ENCODE data around the gene SIGMAR1. TPM values are rescaled to one million over a fixed set of nuclear protein-coding genes. Genes with fewer than 3 reads are reported as not detected.
A peak's percentile ranks its signal among the peaks of the same experiment; 100 is the strongest.
"Not testable (repeated sequence)": the region's sequence is repeated elsewhere in the genome, so short reads cannot be mapped to it uniquely, and the experiment has no call there.

The SIGMAR1 gene
- total and polyA plus RNA-seq, 4 donors: 26.0 to 72.0 (median 63.3) TPM

GRCh38 chr9:34642679-34643078 lies 5.1 kb upstream of the SIGMAR1 start:
- Histone ChIP-seq H3K4me1 (ENCODE audit: control insufficient read depth in 5 of 5, insufficient read depth in 5 of 5, low read length in 5 of 5) (peaks cover 0 to 24% (median 9%) of the 10 kb centered on the region in 5 donors), H3K4me3 (no peak overlapping the region), H3K9ac (ENCODE audit: insufficient read depth in 1 of 2, low read length in 2 of 2) (no peak overlapping the region), H3K9me3 (ENCODE audit: control insufficient read depth in 4 of 4, insufficient read depth in 3 of 4, low read length in 3 of 4) (no peaks in the 10 kb centered on the region), H3K27ac (ENCODE audit: low read depth in 1 of 2, low read length in 1 of 2) (no peak overlapping the region), H3K36me3 (ENCODE audit: control insufficient read depth in 4 of 4, insufficient read depth in 4 of 4, low read length in 4 of 4) (no peaks in the 10 kb centered on the region), H3K27me3 (ENCODE audit: control insufficient read depth in 3 of 3, insufficient read depth in 3 of 3, low read length in 2 of 3) (no peaks in the 10 kb centered on the region)
- no peak for TF ChIP-seq CTCF (IDR thresholded peaks at IDR 0.05; ENCODE audit: control extremely low read depth, extremely low read depth)
- DNase-seq (no peak), ATAC-seq (ENCODE audit: insufficient read depth, low FRiP score) (no peak)
- WGBS, 2 donors: 94 to 98% methylated on average over 1 of the region's 1 CpG

GRCh38 chr9:34639322-34639721 lies 1.7 kb upstream of the SIGMAR1 start:
- DNase-seq; H3K9ac ChIP-seq (ENCODE audit: insufficient read depth in 1 of 2, low read length in 2 of 2); H3K27me3 ChIP-seq (ENCODE audit: control insufficient read depth in 3 of 3, insufficient read depth in 3 of 3, low read length in 2 of 3); H3K27ac ChIP-seq (ENCODE audit: low read depth in 1 of 2, low read length in 1 of 2); H3K4me3 ChIP-seq; H3K36me3 ChIP-seq (ENCODE audit: control insufficient read depth in 4 of 4, insufficient read depth in 4 of 4, low read length in 4 of 4); H3K9me3 ChIP-seq (ENCODE audit: control insufficient read depth in 4 of 4, insufficient read depth in 3 of 4, low read length in 3 of 4); ATAC-seq (ENCODE audit: insufficient read depth, low FRiP score): not testable (repeated sequence)
- WGBS, 2 donors: 85 to 93% methylated on average over 8 of the region's 8 CpGs
- H3K4me1 ChIP-seq (ENCODE audit: control insufficient read depth in 5 of 5, insufficient read depth in 5 of 5, low read length in 5 of 5): peaks cover 0 to 19% (median 7%) of the 10 kb centered on the region in 5 donors

- Histone ChIP-seq H3K36me3 (ENCODE audit: control insufficient read depth in 4 of 4, insufficient read depth in 4 of 4, low read length in 4 of 4) (peaks cover 0 to 8% (median 5%) of the 10 kb centered on the region in 4 donors), H3K9me3 (ENCODE audit: control insufficient read depth in 4 of 4, insufficient read depth in 3 of 4, low read length in 3 of 4) (no peaks in the 10 kb centered on the region), H3K9ac (ENCODE audit: insufficient read depth in 1 of 2, low read length in 2 of 2) (peak overlapping the region; percentile 28 to 90), H3K27ac (ENCODE audit: low read depth in 1 of 2, low read length in 1 of 2) (peak overlapping the region; percentile 78 to 91), H3K4me1 (ENCODE audit: control insufficient read depth in 5 of 5, insufficient read depth in 5 of 5, low read length in 5 of 5) (peaks cover 0 to 19% (median 7%) of the 10 kb centered on the region in 5 donors), H3K4me3 (peak overlapping the region; percentile 71), H3K27me3 (ENCODE audit: control insufficient read depth in 3 of 3, insufficient read depth in 3 of 3, low read length in 2 of 3) (no peaks in the 10 kb centered on the region)
- ATAC-seq (ENCODE audit: insufficient read depth, low FRiP score): no peak
- WGBS, 2 donors: 27 to 28% methylated on average over 7 of the region's 7 CpGs
- no peak for DNase-seq
- no peak for TF ChIP-seq CTCF (IDR thresholded peaks at IDR 0.05; ENCODE audit: control extremely low read depth, extremely low read depth)
These were observed 505 bp upstream of the SIGMAR1 start for GRCh38 chr9:34638138-34638445.

DNA sequence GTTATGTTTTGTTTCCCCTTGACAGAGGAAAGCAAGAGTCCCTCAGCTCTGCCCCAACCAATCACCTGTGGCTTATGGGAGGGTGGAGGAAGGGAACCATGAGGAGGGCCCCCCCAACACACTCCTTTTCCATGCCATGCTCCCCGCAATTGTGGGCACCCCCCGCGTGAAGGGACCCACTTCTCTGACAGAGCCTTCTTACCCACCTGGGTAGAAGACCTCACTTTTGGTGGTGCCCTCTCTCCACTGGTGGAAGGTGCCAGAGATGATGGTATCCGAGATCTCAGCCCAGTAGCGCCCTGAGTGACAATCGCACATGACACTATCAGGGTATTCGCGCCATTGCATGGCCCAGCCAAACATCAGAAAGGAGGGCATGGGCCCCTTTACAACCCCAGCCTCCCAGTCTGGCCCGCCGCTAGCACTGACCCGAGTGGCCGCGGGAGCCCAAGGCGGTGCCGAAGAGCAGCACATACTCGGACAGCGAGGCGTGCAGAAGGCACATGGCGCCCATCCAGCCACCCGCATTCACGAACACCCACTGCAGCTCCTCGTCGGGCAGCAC lies 714 bp downstream of the SIGMAR1 start:
- no peak for ATAC-seq (ENCODE audit: insufficient read depth, low FRiP score)
- H3K9me3 ChIP-seq (ENCODE audit: control insufficient read depth in 4 of 4, insufficient read depth in 3 of 4, low read length in 3 of 4): no peaks in the 10 kb centered on the region
- H3K4me3 ChIP-seq: peak overlapping the region; percentile 71
- TF ChIP-seq CTCF (IDR thresholded peaks at IDR 0.05; ENCODE audit: control extremely low read depth, extremely low read depth): no peak
- H3K27me3 ChIP-seq (ENCODE audit: control insufficient read depth in 3 of 3, insufficient read depth in 3 of 3, low read length in 2 of 3): peaks cover 0 to 5% (median 0%) of the 10 kb centered on the region in 3 donors
- peak overlapping the region in 1 of 2 donors; percentile 55 for H3K9ac ChIP-seq (ENCODE audit: insufficient read depth in 1 of 2, low read length in 2 of 2)
- H3K27ac ChIP-seq (ENCODE audit: low read depth in 1 of 2, low read length in 1 of 2): peak overlapping the region; percentile 78 to 91
- DNase-seq: peak in 1 of 3 donors; percentile 36
- H3K36me3 ChIP-seq (ENCODE audit: control insufficient read depth in 4 of 4, insufficient read depth in 4 of 4, low read length in 4 of 4): peaks cover 0 to 8% (median 5%) of the 10 kb centered on the region in 4 donors
- peaks cover 0 to 19% (median 7%) of the 10 kb centered on the region in 5 donors for H3K4me1 ChIP-seq (ENCODE audit: control insufficient read depth in 5 of 5, insufficient read depth in 5 of 5, low read length in 5 of 5)
- 8 to 17% methylated on average over 23 of the region's 23 CpGs for WGBS, 2 donors

All from lung (tissue), 12 donors.